ENCODE data around the gene KMT2B. TPM values are rescaled to one million over a fixed set of nuclear protein-coding genes. Genes with fewer than 3 reads are reported as not detected.

Gene KMT2B
- total RNA-seq, 4 donors from 2014 or later: 33.1 to 74.7 (median 42.0) TPM

- intact Hi-C loops (cut with DNase I; ENCODE audit: low total_unique reads): no loop called here
- no peak for DNase-seq (ENCODE audit: low spot score in 2 of 2)
- no peak overlapping the region for H3K4me3 ChIP-seq (ENCODE audit: low read depth, poor library complexity, severe bottlenecking)
- TF ChIP-seq POLR2A (IDR thresholded peaks at IDR 0.05): no peak
- TF ChIP-seq CTCF (IDR thresholded peaks at IDR 0.05): no peak
- WGBS, 2 donors: 1 to 14% methylated on average over 11 to 12 of the region's 12 CpGs
These were observed 23.4 kb downstream of the KMT2B start for GRCh38 chr19:35741203-35741515.

GRCh38 chr19:35742121-35742724 is 24.4 kb downstream of the KMT2B start, which contains the start of gene IGFLR1:
Gene IGFLR1, minus strand, starts transcription at chr19:35742452. Its CDS starts 1,272 bp downstream, at chr19:35741180.
- 73 to 78% methylated on average over 9 of the region's 9 CpGs for WGBS, 2 donors
- intact Hi-C loops (cut with DNase I; ENCODE audit: low total_unique reads): no loop called here
- H3K4me3 ChIP-seq (ENCODE audit: low read depth, poor library complexity, severe bottlenecking): no peak within 1 kb of the TSS
- DNase-seq (ENCODE audit: low spot score in 2 of 2): peak in 1 of 2 donors; percentile 47
- TF ChIP-seq CTCF (IDR thresholded peaks at IDR 0.05) (no peak), POLR2A (IDR thresholded peaks at IDR 0.05) (no peak)

DNA sequence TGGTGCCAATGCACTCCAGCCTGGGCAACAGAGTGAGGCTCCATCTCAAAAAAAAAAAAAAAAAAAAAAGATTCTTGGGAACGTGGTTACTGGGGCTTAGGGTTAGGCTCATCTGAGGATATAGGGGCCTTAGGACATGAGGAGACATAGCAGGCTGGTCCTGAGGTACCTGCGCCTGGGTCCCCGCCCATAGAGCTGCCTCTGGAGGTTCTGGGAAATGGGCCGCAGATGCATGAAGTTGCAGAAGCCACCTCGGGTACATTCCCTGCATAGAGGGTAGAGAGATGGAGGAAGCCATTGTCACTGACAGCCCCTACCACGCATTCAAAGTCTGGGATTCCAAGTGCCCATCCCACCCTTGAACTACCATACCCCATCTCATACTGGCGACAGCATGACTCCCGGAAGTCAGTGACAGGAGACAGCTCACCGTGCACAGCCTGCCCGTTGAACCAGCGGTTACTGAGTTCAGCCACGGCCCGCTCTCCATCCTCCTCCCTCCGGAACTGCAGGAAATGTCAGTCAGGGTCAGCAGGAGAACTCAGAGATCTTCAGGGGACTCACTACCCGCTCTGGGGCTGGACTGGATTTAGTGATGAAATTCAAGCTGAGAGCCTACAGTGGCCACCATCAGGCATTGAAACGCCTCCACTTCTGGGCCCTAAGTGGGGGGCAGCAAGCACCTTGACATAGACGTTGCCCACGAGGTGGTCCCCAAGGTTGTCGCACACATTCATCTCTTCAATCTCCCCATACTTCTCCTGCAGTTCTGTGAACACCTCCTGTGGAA is 26.0 kb downstream of the KMT2B start:
- WGBS, 2 donors: 86 to 87% methylated on average over 19 of the region's 19 CpGs
- TF ChIP-seq POLR2A (IDR thresholded peaks at IDR 0.05) (no peak), CTCF (IDR thresholded peaks at IDR 0.05) (no peak)
- no peak overlapping the region for H3K4me3 ChIP-seq (ENCODE audit: low read depth, poor library complexity, severe bottlenecking)
- no peak for DNase-seq (ENCODE audit: low spot score in 2 of 2)
- intact Hi-C loops (cut with DNase I; ENCODE audit: low total_unique reads): no loop called here

DNA sequence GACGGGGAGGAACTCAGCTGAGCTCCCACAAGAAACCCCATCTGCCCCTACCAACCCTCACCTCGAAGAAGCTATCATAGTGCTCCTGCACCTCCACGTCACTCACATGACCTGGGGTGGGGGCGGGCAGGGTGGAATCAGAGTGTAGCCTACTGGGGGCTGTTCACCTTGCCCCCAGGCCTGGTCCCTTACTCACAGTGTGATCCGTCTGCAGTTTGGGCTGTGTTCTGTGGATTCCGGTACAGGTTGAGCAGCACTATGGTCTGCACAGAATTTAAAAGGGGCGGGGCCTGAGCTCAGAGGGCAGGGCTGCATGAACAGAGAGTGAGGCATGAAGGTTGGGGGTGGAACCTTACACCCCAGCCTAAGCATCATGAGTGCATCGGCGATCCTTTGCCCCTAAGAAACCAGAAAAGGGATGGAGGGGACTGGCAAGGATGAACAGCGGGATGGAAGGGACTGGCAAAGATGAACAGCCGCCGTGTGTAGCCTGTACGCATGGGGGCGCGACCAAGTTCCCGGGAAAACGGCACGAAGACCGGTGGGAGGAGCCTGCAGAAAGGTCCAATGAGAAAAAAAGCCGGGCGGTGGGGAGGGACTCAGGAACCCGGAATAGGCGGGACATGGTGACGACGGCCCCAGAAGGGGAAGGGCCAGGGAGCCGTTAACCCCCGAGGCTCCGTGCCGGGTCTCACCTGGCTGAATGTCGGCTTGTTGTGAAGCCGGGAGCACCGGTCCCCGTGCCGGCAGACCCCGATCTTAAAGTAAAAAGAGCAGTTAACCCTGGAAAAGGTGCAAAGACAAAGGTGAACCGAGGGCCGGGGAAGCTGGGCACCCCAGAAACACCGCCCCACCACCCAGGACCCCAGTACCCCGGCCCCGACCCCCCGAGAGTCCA is 26.9 kb downstream of the KMT2B start:
- DNase-seq (ENCODE audit: low spot score in 2 of 2): peak; percentile 96 to 99
- intact Hi-C loops (cut with DNase I; ENCODE audit: low total_unique reads): no loop called here
- TF ChIP-seq CTCF (IDR thresholded peaks at IDR 0.05) (no peak), POLR2A (IDR thresholded peaks at IDR 0.05) (no peak)
- WGBS, 2 donors: 7 to 9% methylated on average over 39 to 41 of the region's 41 CpGs
- peak overlapping the region; percentile 86 for H3K4me3 ChIP-seq (ENCODE audit: low read depth, poor library complexity, severe bottlenecking)

GRCh38 chr19:35745328-35746086 is 27.7 kb downstream of the KMT2B start, which contains the start of the genes PSENEN and U2AF1L4:
Gene PSENEN, plus strand, starts transcription at chr19:35745651. Its CDS starts 280 bp downstream, at chr19:35745931.
Gene U2AF1L4, minus strand, starts transcription at chr19:35745418. Its CDS starts 27 bp downstream, at chr19:35745391.
- TF ChIP-seq POLR2A (IDR thresholded peaks at IDR 0.05): no peak
- TF ChIP-seq CTCF (IDR thresholded peaks at IDR 0.05): no peak
- 0% methylated on average over 39 to 40 of the region's 40 CpGs for WGBS, 2 donors
- intact Hi-C loops (cut with DNase I; ENCODE audit: low total_unique reads): no loop called here
- DNase-seq (ENCODE audit: low spot score in 2 of 2): peak; percentile 98 to 99
- H3K4me3 ChIP-seq (ENCODE audit: low read depth, poor library complexity, severe bottlenecking): peak within 1 kb of the TSS; percentile 86

All from lower leg skin (tissue), 4 donors.